OCI-LY3 (cell line): ENCODE data around the gene TEAD1.

Experiments used
- H2AFZ ChIP-seq: fragments of 200-600, 300-600 bp; shearing (Covaris generic); 2 replicates; pipeline ENCODE4 v1.6.0; 2014; ENCODE audit warnings: antibody characterized with exemption, low read depth, low read length
- H3K27ac ChIP-seq: fragments of 200-600, 300-600 bp; sonication (generic); 2 replicates; pipeline ENCODE4 v1.5.1; 2014; ENCODE audit warnings: mild to moderate bottlenecking, low read length, moderate library complexity, mixed read lengths
- H3K27me3 ChIP-seq: fragments of 200-600, 300-600 bp; sonication (generic); 2 replicates; pipeline ENCODE4 v1.6.1; 2014; ENCODE audit warnings: low read depth, low read length, mixed read lengths
- H3K36me3 ChIP-seq: fragments of 200-600, 300-600 bp; sonication (generic); replicated peaks from 2 replicates; pipeline ENCODE3; 2014; ENCODE audit warnings: low read depth, low read length, mixed read lengths
- H3K4me1 ChIP-seq: fragments of 300-600, 200-600 bp; sonication (generic); 2 replicates; pipeline ENCODE4 v1.6.1; 2014; ENCODE audit warnings: low read length, mixed read lengths
- H3K4me2 ChIP-seq: fragments of 200-600, 300-600 bp; sonication (generic); 2 replicates; pipeline ENCODE4 v1.6.1; 2014; ENCODE audit warnings: low read length, mixed read lengths
- H3K4me3 ChIP-seq: fragments of 300-600, 200-600 bp; sonication (generic); 2 replicates; pipeline ENCODE4 v1.5.1; 2014; ENCODE audit warnings: antibody characterized with exemption, mild to moderate bottlenecking, low read length, moderate library complexity
- H3K79me2 ChIP-seq: fragments of 300-600, 200-600 bp; shearing (Covaris generic); 2 replicates; pipeline ENCODE4 v1.6.1; 2014; ENCODE audit warnings: mild to moderate bottlenecking, low read length, mixed read lengths
- H3K9ac ChIP-seq: fragments of 300-600, 200-600 bp; shearing (Covaris generic); 2 replicates; pipeline ENCODE4 v1.6.0; 2014; ENCODE audit warnings: mild to moderate bottlenecking, low read length, moderate library complexity
- H3K9me3 ChIP-seq: fragments of 200-600, 300-600 bp; shearing (Covaris generic); 2 replicates; pipeline ENCODE4 v1.6.1; 2014; ENCODE audit warnings: low read length, mixed read lengths; ENCODE audit not compliant: insufficient read depth
- H4K20me1 ChIP-seq: fragments of 200-600, 300-600 bp; sonication (generic); 2 replicates; pipeline ENCODE4 v1.6.1; 2016; ENCODE audit warnings: low read length, mixed read lengths; ENCODE audit not compliant: insufficient read depth
- EZH2phosphoT487 ChIP-seq: fragments of 200-600 bp; shearing (Covaris generic); IDR thresholded peaks from 2 replicates; pipeline ENCODE4 v1.6.1; 2018; ENCODE audit warnings: antibody characterized with exemption, mixed run types, low read depth
- TF ChIP-seq, protein P1 (sequence below): fragments of 200-600, 300-600 bp; sonication (generic); IDR thresholded peaks from 2 replicates; pipeline ENCODE4 v1.5.1; 2014; ENCODE audit warnings: antibody characterized with exemption, low read length, low read depth

Gene TEAD1

DNA sequence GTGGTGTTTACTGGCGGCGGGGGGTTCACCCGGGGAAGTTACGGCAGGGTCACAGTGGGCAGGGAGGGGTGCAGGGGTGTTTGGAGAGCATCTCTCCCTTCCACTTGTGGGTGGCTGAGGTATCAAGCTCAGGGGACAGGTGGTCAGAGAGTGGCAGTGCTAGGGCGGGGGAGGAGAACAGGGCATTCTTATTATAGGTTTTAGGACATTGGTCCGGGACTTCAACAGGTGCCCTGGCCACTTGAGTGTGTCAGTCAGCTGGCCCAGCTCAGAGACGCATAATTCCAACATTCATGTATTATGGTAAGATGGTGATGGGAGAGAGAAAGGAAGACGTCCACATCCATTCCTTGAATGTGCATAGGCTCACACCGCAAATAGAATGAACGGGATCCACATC, 101.7 kb downstream of the TEAD1 start:
- Histone ChIP-seq H3K79me2 (no peaks in the 10 kb centered on the region), H2AFZ (no peak overlapping the region), H3K9me3 (no peaks in the 10 kb centered on the region), H4K20me1 (no peaks in the 10 kb centered on the region), H3K4me2 (no peak overlapping the region), H3K4me3 (no peak overlapping the region), H3K36me3 (no peaks in the 10 kb centered on the region), H3K9ac (no peak overlapping the region), H3K27ac (no peak overlapping the region), H3K4me1 (no peaks in the 10 kb centered on the region), H3K27me3 (peaks cover 4% of the 10 kb centered on the region; the same call in 1 of the 2 replicates)
- TF ChIP-seq, protein P1, sequence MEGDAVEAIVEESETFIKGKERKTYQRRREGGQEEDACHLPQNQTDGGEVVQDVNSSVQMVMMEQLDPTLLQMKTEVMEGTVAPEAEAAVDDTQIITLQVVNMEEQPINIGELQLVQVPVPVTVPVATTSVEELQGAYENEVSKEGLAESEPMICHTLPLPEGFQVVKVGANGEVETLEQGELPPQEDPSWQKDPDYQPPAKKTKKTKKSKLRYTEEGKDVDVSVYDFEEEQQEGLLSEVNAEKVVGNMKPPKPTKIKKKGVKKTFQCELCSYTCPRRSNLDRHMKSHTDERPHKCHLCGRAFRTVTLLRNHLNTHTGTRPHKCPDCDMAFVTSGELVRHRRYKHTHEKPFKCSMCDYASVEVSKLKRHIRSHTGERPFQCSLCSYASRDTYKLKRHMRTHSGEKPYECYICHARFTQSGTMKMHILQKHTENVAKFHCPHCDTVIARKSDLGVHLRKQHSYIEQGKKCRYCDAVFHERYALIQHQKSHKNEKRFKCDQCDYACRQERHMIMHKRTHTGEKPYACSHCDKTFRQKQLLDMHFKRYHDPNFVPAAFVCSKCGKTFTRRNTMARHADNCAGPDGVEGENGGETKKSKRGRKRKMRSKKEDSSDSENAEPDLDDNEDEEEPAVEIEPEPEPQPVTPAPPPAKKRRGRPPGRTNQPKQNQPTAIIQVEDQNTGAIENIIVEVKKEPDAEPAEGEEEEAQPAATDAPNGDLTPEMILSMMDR = no peak
- no peak for TF ChIP-seq EZH2phosphoT487

DNA sequence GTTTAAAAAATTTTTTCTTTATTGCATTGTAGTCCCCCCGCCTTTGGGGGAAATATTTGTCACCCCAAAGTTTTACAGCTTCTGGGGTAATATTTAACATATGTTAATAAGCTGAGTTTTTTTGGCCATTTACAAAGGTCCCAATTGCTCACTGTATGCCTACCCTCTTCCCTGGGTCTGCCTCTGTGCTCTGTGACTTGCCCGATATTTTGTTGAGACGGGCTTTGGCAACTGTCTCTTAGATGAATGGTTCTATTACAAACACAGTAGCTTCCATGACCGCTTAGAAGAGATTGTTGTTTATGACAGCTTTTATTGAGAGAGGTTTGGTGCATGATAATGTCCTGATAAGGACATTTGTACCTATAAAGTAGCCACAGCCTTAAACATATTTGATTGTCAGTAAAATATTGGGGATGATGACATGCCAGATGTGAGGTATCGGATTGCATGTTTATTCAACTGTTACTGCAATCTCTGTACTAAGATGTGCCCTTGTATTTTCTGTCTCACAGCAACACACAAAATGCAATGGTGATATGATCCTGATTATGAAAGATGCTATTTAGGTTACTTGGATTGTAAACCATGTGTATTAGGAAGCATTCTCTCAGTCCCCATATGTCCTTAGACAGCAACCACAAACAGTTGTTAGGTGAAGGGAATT, 103.1 kb downstream of the TEAD1 start:
- H3K4me1 ChIP-seq = no peaks in the 10 kb centered on the region

DNA sequence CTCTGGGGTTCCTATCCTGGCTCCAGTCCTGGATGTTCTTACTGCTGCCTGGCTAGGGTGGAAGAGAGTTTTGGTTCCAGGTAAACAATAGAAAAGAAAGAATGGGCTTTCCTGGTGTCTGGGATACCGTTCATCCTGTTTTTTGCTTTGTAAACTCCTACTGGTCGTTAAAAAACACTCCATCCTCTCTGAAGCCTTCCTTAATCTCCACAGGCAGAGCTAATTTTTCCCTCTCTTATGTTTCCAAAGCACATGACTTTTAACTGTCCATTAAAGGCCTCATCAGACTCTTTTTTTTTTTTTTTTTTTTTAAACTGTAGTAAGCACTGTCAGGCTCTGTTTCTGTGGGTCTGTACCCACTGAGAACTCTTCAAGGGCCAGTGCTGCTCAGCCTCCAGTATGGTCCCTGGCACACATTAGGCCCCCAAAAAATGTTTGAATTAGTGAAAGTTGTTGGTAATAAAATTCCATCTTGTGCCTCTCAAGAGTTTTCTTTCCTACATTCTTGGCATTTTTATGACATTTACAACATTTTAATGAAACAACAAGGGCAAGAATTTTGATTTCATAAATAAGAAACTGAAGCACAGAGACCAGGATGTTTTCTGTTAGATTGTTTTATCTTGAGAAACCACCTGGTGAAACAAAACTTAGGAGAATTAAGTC, 104.2 kb downstream of the TEAD1 start:
- Histone ChIP-seq H3K4me2 (no peak overlapping the region), H3K27me3 (peaks cover 4% of the 10 kb centered on the region; the same call in 1 of the 2 replicates), H3K4me1 (no peaks in the 10 kb centered on the region), H3K4me3 (no peak overlapping the region), H3K36me3 (no peaks in the 10 kb centered on the region), H2AFZ (no peak overlapping the region), H3K9me3 (no peaks in the 10 kb centered on the region), H3K79me2 (no peaks in the 10 kb centered on the region), H3K27ac (no peak overlapping the region), H3K9ac (no peak overlapping the region), H4K20me1 (no peaks in the 10 kb centered on the region)
- TF ChIP-seq EZH2phosphoT487 = no peak
- TF ChIP-seq, protein P1 = no peak

More for the DNA sequence above, 103.1 kb downstream of the TEAD1 start:
- no peaks in the 10 kb centered on the region for H3K9me3 ChIP-seq
- H3K27ac ChIP-seq = no peak overlapping the region
- no peaks in the 10 kb centered on the region for H3K79me2 ChIP-seq
- peaks cover 4% of the 10 kb centered on the region; the same call in 1 of the 2 replicates for H3K27me3 ChIP-seq
- no peak overlapping the region for H3K4me3 ChIP-seq
- TF ChIP-seq EZH2phosphoT487 = no peak
- TF ChIP-seq, protein P1 = no peak
- no peaks in the 10 kb centered on the region for H3K36me3 ChIP-seq
- H2AFZ ChIP-seq = no peak overlapping the region
- H3K4me2 ChIP-seq = no peak overlapping the region
- H3K9ac ChIP-seq = no peak overlapping the region
- no peaks in the 10 kb centered on the region for H4K20me1 ChIP-seq

DNA sequence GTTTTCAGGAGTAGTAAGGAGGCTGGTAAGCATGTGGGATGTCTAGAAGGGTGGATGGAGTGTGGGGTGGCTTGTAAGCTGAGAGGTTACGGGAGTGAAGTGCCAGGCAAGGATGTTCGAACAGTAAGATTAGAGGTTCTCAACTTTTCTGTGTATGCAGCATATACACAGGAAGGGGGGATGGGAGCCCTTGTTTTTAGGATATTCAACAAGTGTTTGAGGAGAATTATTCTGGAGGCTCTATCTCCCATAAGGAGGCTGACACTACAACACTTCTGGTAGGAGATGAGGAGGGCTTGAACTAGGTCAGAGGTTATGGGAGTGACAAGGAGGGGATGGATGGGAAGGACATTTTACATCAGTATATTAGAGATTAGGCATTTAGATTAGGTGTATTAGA, 109.5 kb downstream of the TEAD1 start:
- no peak overlapping the region for H3K27ac ChIP-seq
- H3K4me3 ChIP-seq = no peak overlapping the region
- no peak overlapping the region for H3K9ac ChIP-seq
- no peaks in the 10 kb centered on the region for H3K36me3 ChIP-seq
- H3K9me3 ChIP-seq = no peaks in the 10 kb centered on the region
- H4K20me1 ChIP-seq = no peaks in the 10 kb centered on the region
- no peak overlapping the region for H3K4me2 ChIP-seq
- H3K4me1 ChIP-seq = no peaks in the 10 kb centered on the region
- TF ChIP-seq, protein P1 = no peak
- TF ChIP-seq EZH2phosphoT487 = no peak
- H2AFZ ChIP-seq = no peak overlapping the region
- no peaks in the 10 kb centered on the region for H3K79me2 ChIP-seq
- H3K27me3 ChIP-seq = no peaks in the 10 kb centered on the region
